Nephron (organoid): Measurements from ENCODE around the gene TRPC4.

Experiments
- H3K27ac Mint-ChIP-seq, 3 experiments: 2 replicates each; pipeline ENCODE4 v1.8.0; 2020; ENCODE audit warnings: mixed read lengths in 3 of 3, mild to moderate bottlenecking in 2 of 3, moderate library complexity in 1 of 3
- H3K27me3 Mint-ChIP-seq: 2 replicates; pipeline ENCODE4 v1.8.0; 2021; ENCODE audit warnings: low read depth, mild to moderate bottlenecking, moderate library complexity, mixed read lengths
- H3K36me3 Mint-ChIP-seq: 2 replicates; pipeline ENCODE4 v1.8.0; 2020; ENCODE audit warnings: low read depth, mixed read lengths
- H3K4me1 Mint-ChIP-seq: 2 replicates; pipeline ENCODE4 v1.8.0; 2020; ENCODE audit warnings: mixed read lengths
- H3K4me3 Mint-ChIP-seq, 3 experiments: 2 replicates each; pipeline ENCODE4 v1.8.0; 2020; ENCODE audit warnings: mild to moderate bottlenecking in 3 of 3, mixed read lengths in 3 of 3, moderate library complexity in 2 of 3
- H3K9me3 Mint-ChIP-seq: 2 replicates; pipeline ENCODE4 v1.8.0; 2020; ENCODE audit warnings: mixed read lengths
- CTCF ChIP-seq, 3 experiments: fragments of 200-600 bp; sonication (generic); IDR thresholded peaks; one replicate each; pipeline ENCODE4 v1.5.0; 2021; ENCODE audit warnings: antibody characterized with exemption in 3 of 3; ENCODE audit not compliant: unreplicated experiment in 3 of 3

Gene TRPC4

GRCh38 chr13:37748913-37749312, 120.7 kb downstream of the TRPC4 start:
- H3K4me1 Mint-ChIP-seq = no peaks in the 10 kb centered on the region
- no peak for TF ChIP-seq CTCF (IDR thresholded peaks at IDR 0.05; ENCODE audit: unreplicated experiment in 3 of 3)
- H3K27ac Mint-ChIP-seq = no peak overlapping the region
- H3K27me3 Mint-ChIP-seq = no peaks in the 10 kb centered on the region
- no peaks in the 10 kb centered on the region for H3K36me3 Mint-ChIP-seq
- no peaks in the 10 kb centered on the region for H3K9me3 Mint-ChIP-seq
- no peak overlapping the region for H3K4me3 Mint-ChIP-seq

- no peak for TF ChIP-seq CTCF (IDR thresholded peaks at IDR 0.05; ENCODE audit: unreplicated experiment in 3 of 3)
- Mint-ChIP-seq H3K27ac (no peak overlapping the region), H3K27me3 (no peaks in the 10 kb centered on the region), H3K9me3 (no peaks in the 10 kb centered on the region), H3K36me3 (no peaks in the 10 kb centered on the region), H3K4me3 (no peak overlapping the region), H3K4me1 (no peaks in the 10 kb centered on the region)
These were observed 122.4 kb downstream of the TRPC4 start for GRCh38 chr13:37747071-37747612.

GRCh38 chr13:37741536-37741935, 128.0 kb downstream of the TRPC4 start:
- Mint-ChIP-seq H3K4me3 (no peak overlapping the region), H3K9me3 (no peaks in the 10 kb centered on the region), H3K4me1 (no peaks in the 10 kb centered on the region), H3K36me3 (no peaks in the 10 kb centered on the region), H3K27me3 (no peaks in the 10 kb centered on the region), H3K27ac (no peak overlapping the region)
- no peak for TF ChIP-seq CTCF (IDR thresholded peaks at IDR 0.05; ENCODE audit: unreplicated experiment in 3 of 3)

- Mint-ChIP-seq H3K27ac (no peak overlapping the region), H3K36me3 (no peaks in the 10 kb centered on the region), H3K4me3 (no peak overlapping the region), H3K9me3 (no peaks in the 10 kb centered on the region), H3K27me3 (no peaks in the 10 kb centered on the region), H3K4me1 (no peaks in the 10 kb centered on the region)
- no peak for TF ChIP-seq CTCF (IDR thresholded peaks at IDR 0.05; ENCODE audit: unreplicated experiment in 3 of 3)
These were observed 133.5 kb downstream of the TRPC4 start for GRCh38 chr13:37736045-37736444.

GRCh38 chr13:37735293-37735692, 134.3 kb downstream of the TRPC4 start:
- Mint-ChIP-seq H3K27ac (no peak overlapping the region), H3K4me1 (no peaks in the 10 kb centered on the region), H3K27me3 (no peaks in the 10 kb centered on the region), H3K4me3 (no peak overlapping the region), H3K9me3 (no peaks in the 10 kb centered on the region), H3K36me3 (no peaks in the 10 kb centered on the region)
- TF ChIP-seq CTCF (IDR thresholded peaks at IDR 0.05; ENCODE audit: unreplicated experiment in 3 of 3) = no peak

- no peaks in the 10 kb centered on the region for H3K9me3 Mint-ChIP-seq
- H3K4me1 Mint-ChIP-seq = peaks cover 5% of the 10 kb centered on the region
- H3K27ac Mint-ChIP-seq = peak overlapping the region in 2 of 3 experiments; percentile 46 to 55
- no peaks in the 10 kb centered on the region for H3K27me3 Mint-ChIP-seq
- no peaks in the 10 kb centered on the region for H3K36me3 Mint-ChIP-seq
- no peak for TF ChIP-seq CTCF (IDR thresholded peaks at IDR 0.05; ENCODE audit: unreplicated experiment in 3 of 3)
- no peak overlapping the region for H3K4me3 Mint-ChIP-seq
These were observed 139.7 kb downstream of the TRPC4 start for GRCh38 chr13:37729876-37730275.
